ENCODE results near the gene C2orf76. TPM values are rescaled to one million over a fixed set of nuclear protein-coding genes. Genes with fewer than 3 reads are reported as not detected.

The C2orf76 gene
- polyA plus RNA-seq, 1 of the 3 experiments (the other 2 are of a cell fraction): 6.0 TPM

Other genes starting within 250 kb of the C2orf76 start
- not detected in 2 replicates for gene C1QL2, start 208.1 kb downstream of the C2orf76 start, polyA plus RNA-seq (2012; rRNA removed)
- 30.6 and 34.3 TPM in 2 replicates for gene STEAP3, start 143.0 kb downstream of the C2orf76 start, polyA plus RNA-seq (2012; rRNA removed)
- gene DBI, start 143 bp upstream of the C2orf76 start, polyA plus RNA-seq (2012; rRNA removed): 150 and 180 TPM in 2 replicates
- gene TMEM37, start 65.0 kb upstream of the C2orf76 start, polyA plus RNA-seq (2012; rRNA removed): 0.13 and 0.25 TPM in 2 replicates
- gene SCTR, start 157.6 kb upstream of the C2orf76 start, polyA plus RNA-seq (2012; rRNA removed): not detected in 2 replicates
- 0.12 and 0.15 TPM in 2 replicates for gene CFAP221, start 177.6 kb upstream of the C2orf76 start, polyA plus RNA-seq (2012; rRNA removed)